Thyroid gland (tissue), 4 donors: ENCODE data around the gene TNRC18. TPM values are rescaled to one million over a fixed set of nuclear protein-coding genes. Genes with fewer than 3 reads are reported as not detected.

Experiments
- DNase-seq, 2 donors: peaks; one replicate each; pipeline ENCODE4 v3.0.0-alpha.2; 2019
- H3K27ac ChIP-seq, 3 donors: fragments of 200-600 bp; sonication (generic); 1 replicate in 2 of 3; 2 replicates in 1 of 3; pipeline ENCODE4 v1.5.1; 2016 to 2019; ENCODE audit warnings: mild to moderate bottlenecking in 1 of 3, moderate library complexity in 1 of 3
- H3K27me3 ChIP-seq: fragments of 200-600 bp; sonication (generic); one replicate; pipeline ENCODE4 v1.5.1; 2019
- H3K36me3 ChIP-seq, 2 donors: fragments of 200-600 bp; sonication (generic); one replicate each; pipeline ENCODE4 v1.5.1; 2016 to 2019
- H3K4me1 ChIP-seq, 2 donors: fragments of 200-600 bp; sonication (generic); one replicate each; pipeline ENCODE4 v1.5.1; 2017 to 2019
- H3K4me3 ChIP-seq, 3 donors: fragments of 200-600 bp; sonication (generic); replicated peaks in 1 of 3; 1 replicate in 2 of 3; 2 replicates in 1 of 3; pipeline ENCODE4 v1.5.1; 2016; ENCODE audit warnings: mild to moderate bottlenecking in 1 of 3
- H3K9me3 ChIP-seq: fragments of 200-600 bp; sonication (generic); one replicate; pipeline ENCODE4 v1.5.1; 2017
- POLR2A ChIP-seq, 2 donors: fragments of 450-650 bp; IDR thresholded peaks; one replicate each; pipeline ENCODE4 v1.6.1; 2017; ENCODE audit warnings: antibody characterized with exemption in 2 of 2, mild to moderate bottlenecking in 2 of 2, moderate library complexity in 1 of 2
- WGBS, 2 donors: methylation state at CpG; one replicate each; pipeline ENCODE4 v1.1.5; 2017; 5-methylcytosine and 5-hydroxymethylcytosine counted together
- intact Hi-C: fragments of 100-400 bp; cut with DNase I; formaldehyde crosslinking; loops from one replicate; pipeline ENCODE4 v1.15.1; 2023
- total RNA-seq, 4 donors: library from RNA; depleted of rRNA; stranded (reverse); fragments of >200 nt; gene quantifications; one replicate each; pipeline ENCODE4 v1.2.3, GENCODE V29; 2016
- TF ChIP-seq, protein P1 (sequence below), 6 experiments: fragments of 200-600 bp in 3 of 6; fragments of 450-650 bp in 3 of 6; sonication (generic) in 3 of 6; IDR thresholded peaks; one replicate each; pipeline ENCODE4 v1.5.1; 2016 to 2019; ENCODE audit warnings: antibody characterized with exemption in 6 of 6, mild to moderate bottlenecking in 2 of 6, inconsistent platforms in 1 of 6, moderate library complexity in 1 of 6

TNRC18 gene
- total RNA-seq, 4 donors from 2014 or later: 47.0 to 173 (median 94.8) TPM

DNA sequence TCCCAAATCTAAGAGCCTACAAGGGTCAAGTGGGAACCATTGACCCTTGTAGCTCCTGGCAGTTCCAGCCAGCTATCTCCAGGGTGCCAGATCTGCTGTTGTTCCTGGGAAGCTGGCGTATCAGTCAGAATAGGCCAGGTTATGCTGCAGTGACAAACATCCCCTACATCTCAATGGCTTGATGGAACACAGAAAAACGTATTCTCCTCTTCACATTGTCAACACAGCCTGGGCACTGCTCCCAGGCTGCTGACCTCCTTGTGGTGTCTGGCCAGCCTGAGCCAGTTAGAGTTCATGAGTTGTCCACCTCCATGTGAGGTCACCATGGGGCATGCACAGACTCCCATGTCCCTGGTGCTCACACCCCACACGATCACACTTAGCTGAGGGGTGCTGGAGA, 9.5 kb upstream of the TNRC18 start:
- peaks cover 25 to 28% of the 10 kb centered on the region in 2 donors for H3K4me1 ChIP-seq
- no peak overlapping the region for H3K4me3 ChIP-seq
- H3K27ac ChIP-seq: no peak overlapping the region
- DNase-seq: no peak
- H3K36me3 ChIP-seq: no peaks in the 10 kb centered on the region
- TF ChIP-seq, protein P1, sequence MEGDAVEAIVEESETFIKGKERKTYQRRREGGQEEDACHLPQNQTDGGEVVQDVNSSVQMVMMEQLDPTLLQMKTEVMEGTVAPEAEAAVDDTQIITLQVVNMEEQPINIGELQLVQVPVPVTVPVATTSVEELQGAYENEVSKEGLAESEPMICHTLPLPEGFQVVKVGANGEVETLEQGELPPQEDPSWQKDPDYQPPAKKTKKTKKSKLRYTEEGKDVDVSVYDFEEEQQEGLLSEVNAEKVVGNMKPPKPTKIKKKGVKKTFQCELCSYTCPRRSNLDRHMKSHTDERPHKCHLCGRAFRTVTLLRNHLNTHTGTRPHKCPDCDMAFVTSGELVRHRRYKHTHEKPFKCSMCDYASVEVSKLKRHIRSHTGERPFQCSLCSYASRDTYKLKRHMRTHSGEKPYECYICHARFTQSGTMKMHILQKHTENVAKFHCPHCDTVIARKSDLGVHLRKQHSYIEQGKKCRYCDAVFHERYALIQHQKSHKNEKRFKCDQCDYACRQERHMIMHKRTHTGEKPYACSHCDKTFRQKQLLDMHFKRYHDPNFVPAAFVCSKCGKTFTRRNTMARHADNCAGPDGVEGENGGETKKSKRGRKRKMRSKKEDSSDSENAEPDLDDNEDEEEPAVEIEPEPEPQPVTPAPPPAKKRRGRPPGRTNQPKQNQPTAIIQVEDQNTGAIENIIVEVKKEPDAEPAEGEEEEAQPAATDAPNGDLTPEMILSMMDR (IDR thresholded peaks at IDR 0.05): no peak
- no peak for TF ChIP-seq POLR2A (IDR thresholded peaks at IDR 0.05)
- intact Hi-C loops: no loop called here
- H3K27me3 ChIP-seq: no peaks in the 10 kb centered on the region
- no peaks in the 10 kb centered on the region for H3K9me3 ChIP-seq
- 87 to 92% methylated on average over 2 to 3 of the region's 3 CpGs for WGBS, 2 donors

DNA sequence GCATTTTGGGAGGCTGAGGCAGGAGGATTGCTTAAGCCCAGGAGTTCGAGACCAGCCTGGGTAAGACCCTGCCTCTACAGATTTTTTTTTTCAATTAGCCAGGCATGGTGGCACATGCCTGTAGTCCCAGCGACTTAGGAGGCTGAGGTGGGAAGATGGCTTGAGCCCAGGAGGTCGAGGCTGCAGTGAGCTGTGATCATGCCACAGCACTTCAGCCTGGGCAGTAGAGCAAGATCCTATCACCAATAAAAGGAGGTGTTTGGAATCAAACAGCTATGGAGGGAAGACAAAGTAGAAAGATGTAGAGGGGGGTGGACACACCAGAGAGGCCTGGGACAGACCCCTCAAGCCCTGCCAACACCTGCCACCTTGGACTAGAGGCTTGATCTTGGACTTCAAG, 9.1 kb upstream of the TNRC18 start:
- H3K27me3 ChIP-seq: no peaks in the 10 kb centered on the region
- peaks cover 20 to 26% of the 10 kb centered on the region in 2 donors for H3K4me1 ChIP-seq
- no peak for DNase-seq
- WGBS, 2 donors: 92 to 95% methylated on average over 3 of the region's 3 CpGs
- intact Hi-C loops: no loop called here
- TF ChIP-seq, protein P1 (IDR thresholded peaks at IDR 0.05): no peak
- no peak for TF ChIP-seq POLR2A (IDR thresholded peaks at IDR 0.05)
- H3K36me3 ChIP-seq: no peaks in the 10 kb centered on the region
- H3K9me3 ChIP-seq: no peaks in the 10 kb centered on the region
- no peak overlapping the region for H3K4me3 ChIP-seq
- no peak overlapping the region for H3K27ac ChIP-seq

DNA sequence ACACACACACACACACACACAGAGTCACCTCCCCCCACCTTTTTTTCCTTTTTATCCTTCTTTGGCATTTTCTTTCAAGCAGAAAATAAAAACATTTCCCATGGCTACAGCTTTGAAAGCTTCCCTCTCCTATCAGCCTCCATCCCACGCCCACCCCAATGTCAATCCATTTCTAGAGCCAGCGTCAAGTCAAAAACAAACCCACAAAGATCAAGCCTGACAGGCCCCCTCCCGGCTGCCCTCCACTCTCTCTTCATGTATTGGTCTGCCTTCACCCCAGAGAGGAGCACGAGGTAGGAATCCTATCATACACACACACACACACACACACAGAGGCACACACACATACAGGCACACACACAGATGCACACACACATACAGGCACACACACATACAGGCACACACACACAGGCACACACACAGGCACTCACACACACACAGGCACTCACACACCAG, 8.0 kb upstream of the TNRC18 start:
- 83 to 84% methylated on average over 4 of the region's 4 CpGs for WGBS, 2 donors
- no peaks in the 10 kb centered on the region for H3K36me3 ChIP-seq
- TF ChIP-seq, protein P1 (IDR thresholded peaks at IDR 0.05): no peak
- TF ChIP-seq POLR2A (IDR thresholded peaks at IDR 0.05): no peak
- no peaks in the 10 kb centered on the region for H3K9me3 ChIP-seq
- H3K27me3 ChIP-seq: no peaks in the 10 kb centered on the region
- intact Hi-C loops: no loop called here
- peaks cover 17 to 25% of the 10 kb centered on the region in 2 donors for H3K4me1 ChIP-seq
- DNase-seq: no peak
- no peak overlapping the region for H3K27ac ChIP-seq
- H3K4me3 ChIP-seq: no peak overlapping the region

DNA sequence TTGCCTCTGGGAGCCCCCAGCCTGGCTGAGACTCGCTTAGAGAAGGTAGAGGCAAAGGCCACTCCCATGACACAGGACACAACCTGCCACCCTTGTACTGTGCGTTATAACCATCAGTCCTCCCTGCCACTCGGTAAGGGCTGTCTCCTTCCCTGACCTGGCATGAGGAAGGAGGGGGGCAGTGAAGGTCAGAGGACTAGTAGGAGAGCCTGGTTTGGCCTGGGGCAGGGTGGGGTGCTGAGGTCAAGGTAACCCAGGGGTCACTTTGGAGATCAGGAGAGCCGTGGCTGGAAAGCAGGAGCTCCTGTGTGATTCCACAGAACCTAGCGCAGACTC, 6.9 kb upstream of the TNRC18 start:
- intact Hi-C loops: no loop called here
- WGBS, 2 donors: 74 to 83% methylated on average over 4 to 5 of the region's 5 CpGs
- H3K36me3 ChIP-seq: no peaks in the 10 kb centered on the region
- peaks cover 17 to 25% of the 10 kb centered on the region in 2 donors for H3K4me1 ChIP-seq
- peak overlapping the region in 1 of 3 donors; percentile 100 for H3K27ac ChIP-seq
- TF ChIP-seq, protein P1 (IDR thresholded peaks at IDR 0.05): no peak
- no peak for TF ChIP-seq POLR2A (IDR thresholded peaks at IDR 0.05)
- H3K27me3 ChIP-seq: no peaks in the 10 kb centered on the region
- H3K4me3 ChIP-seq: no peak overlapping the region
- no peak for DNase-seq
- no peaks in the 10 kb centered on the region for H3K9me3 ChIP-seq

DNA sequence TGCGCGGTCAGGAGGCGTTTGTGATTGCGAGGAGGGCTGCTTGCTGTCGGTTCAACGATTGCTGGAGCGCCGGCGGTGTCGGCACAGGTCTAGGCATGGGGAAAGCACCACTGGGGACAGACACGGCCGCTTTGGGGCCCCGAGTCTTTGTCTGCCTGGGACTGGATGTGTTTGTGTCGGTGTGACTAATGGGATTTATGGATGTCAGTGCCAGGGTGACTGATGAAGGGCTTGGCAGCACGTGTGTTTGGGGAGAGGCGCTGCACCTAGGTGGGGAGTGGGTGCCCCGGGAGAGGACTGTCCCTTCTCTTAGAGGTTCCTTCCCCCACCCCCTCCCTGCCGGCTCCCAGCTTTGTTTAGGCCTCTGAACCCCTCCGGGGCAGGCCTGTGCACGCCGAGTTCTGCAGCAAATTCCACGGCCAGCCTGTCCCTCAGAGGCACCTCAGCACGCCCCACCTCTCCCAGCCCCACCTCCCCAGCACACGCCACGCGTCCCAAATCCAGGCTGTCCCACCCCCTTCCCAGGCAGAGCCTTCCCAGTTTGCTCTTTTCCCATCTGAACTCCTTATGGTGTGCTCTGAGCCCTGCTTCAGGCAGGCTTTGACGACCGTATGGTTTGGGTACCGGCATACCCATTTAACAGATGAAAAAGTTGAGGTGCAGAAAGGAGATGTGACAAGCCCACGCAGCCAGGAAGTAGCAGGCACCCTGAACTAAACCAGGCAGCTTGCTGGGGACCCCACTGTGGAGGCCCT, 6.4 kb upstream of the TNRC18 start:
- Histone ChIP-seq H3K27me3 (no peaks in the 10 kb centered on the region), H3K4me1 (peaks cover 17 to 25% of the 10 kb centered on the region in 2 donors), H3K36me3 (no peaks in the 10 kb centered on the region), H3K9me3 (no peaks in the 10 kb centered on the region), H3K27ac (peak overlapping the region; percentile 96 to 100 (median 100)), H3K4me3 (peak overlapping the region in 1 of 3 donors; percentile 92)
- DNase-seq: peak; percentile 56 to 62
- TF ChIP-seq, protein P1 (IDR thresholded peaks at IDR 0.05): no peak
- peak in 1 of 2 donors; percentile 46 for TF ChIP-seq POLR2A (IDR thresholded peaks at IDR 0.05)
- intact Hi-C loops: no loop called here
- 26 to 30% methylated on average over 29 to 30 of the region's 30 CpGs for WGBS, 2 donors
